Retinal pigment epithelial cell (primary cell): ENCODE measurements around the gene CDK14.
"Not testable (repeated sequence)": the region's sequence is repeated elsewhere in the genome, so short reads cannot be mapped to it uniquely, and the experiment has no call there.

ENCODE experiments used
- DNase-seq: peaks from one replicate; pipeline ENCODE4 v3.0.0-alpha.2; 2010; ENCODE audit warnings: low read depth
- H3K4me3 ChIP-seq: 2 replicates; pipeline ENCODE4 v1.5.1; 2011; ENCODE audit warnings: mild to moderate bottlenecking, low read length, control low read depth, moderate library complexity
- CTCF ChIP-seq: conservative IDR thresholded peaks from 2 replicates; pipeline ENCODE4 v1.5.1; 2011; ENCODE audit warnings: low read depth, low read length, control low read depth, inconsistent platforms

CDK14 gene

GRCh38 chr7:90749262-90749661 lies 153.1 kb downstream of the CDK14 start:
- TF ChIP-seq CTCF: no peak
- no peak overlapping the region for H3K4me3 ChIP-seq
- no peak for DNase-seq

- DNase-seq: no peak
- peak; percentile 43 for TF ChIP-seq CTCF
- no peak overlapping the region for H3K4me3 ChIP-seq
Observed at GRCh38 chr7:90749774-90750173, 153.7 kb downstream of the CDK14 start.

- no peak for DNase-seq
Observed at GRCh38 chr7:90751595-90751994, 155.5 kb downstream of the CDK14 start.

GRCh38 chr7:90752051-90752450 lies 155.9 kb downstream of the CDK14 start:
- H3K4me3 ChIP-seq: no peak overlapping the region
- no peak for TF ChIP-seq CTCF
- DNase-seq: no peak

More at GRCh38 chr7:90751595-90751994, 155.5 kb downstream of the CDK14 start:
- no peak for TF ChIP-seq CTCF
- no peak overlapping the region for H3K4me3 ChIP-seq

GRCh38 chr7:90755041-90755440 lies 158.9 kb downstream of the CDK14 start:
- no peak for DNase-seq
- H3K4me3 ChIP-seq: no peak overlapping the region
- no peak for TF ChIP-seq CTCF

GRCh38 chr7:90756366-90756765 lies 160.2 kb downstream of the CDK14 start:
- no peak for DNase-seq
- TF ChIP-seq CTCF: no peak
- no peak overlapping the region for H3K4me3 ChIP-seq

- not testable (repeated sequence) for H3K4me3 ChIP-seq, DNase-seq
Observed at GRCh38 chr7:90757565-90757950, 161.4 kb downstream of the CDK14 start.
